HepG2 (cell line): Measurements from ENCODE around the gene SLC17A3. TPM values are rescaled to one million over a fixed set of nuclear protein-coding genes. Genes with fewer than 3 reads are reported as not detected.

Experiments used
- ASH2L ChIP-seq: fragments of 300-600, 200-600 bp; sonication (generic); IDR thresholded peaks from 2 replicates; pipeline ENCODE4 v1.7.0; 2017; ENCODE audit warnings: low read depth, mild to moderate bottlenecking, moderate library complexity, mixed read lengths, low read length; ENCODE audit not compliant: insufficient read length
- GMEB1 ChIP-seq: sonication (generic); formaldehyde crosslinking; IDR thresholded peaks from 2 replicates; pipeline ENCODE4 v1.5.1; 2020; ENCODE audit warnings: missing genetic modification reagents, mild to moderate bottlenecking, borderline replicate concordance
- HBP1 ChIP-seq: IDR thresholded peaks from 2 replicates; pipeline ENCODE4 v1.6.1; 2016; ENCODE audit warnings: low read depth, control low read depth
- HCFC1 ChIP-seq: fragments of 150-350 bp; IDR thresholded peaks from 2 replicates; pipeline ENCODE4 v1.6.1; 2014; ENCODE audit warnings: low read depth, low read length
- NFRKB ChIP-seq: fragments of 450-650 bp; IDR thresholded peaks from 2 replicates; pipeline ENCODE4 v1.6.1; 2017
- RBFOX2 ChIP-seq: fragments of 200-400 bp; formaldehyde crosslinking; IDR thresholded peaks from 2 replicates; pipeline ENCODE4 v1.6.1; 2017; ENCODE audit warnings: low read depth, mild to moderate bottlenecking, low read length
- TGIF2 ChIP-seq: IDR thresholded peaks from 2 replicates; pipeline ENCODE4 v1.6.1; 2016; ENCODE audit warnings: control low read depth, missing compliant biosample characterization
- WIZ ChIP-seq: sonication (generic); formaldehyde crosslinking; IDR thresholded peaks from 2 replicates; pipeline ENCODE4 v1.5.1; 2020; ENCODE audit warnings: mild to moderate bottlenecking, missing genetic modification reagents
- polyA plus RNA-seq, 8 experiments: library from polyadenylated mRNA; depleted of rRNA in 3 of 8; stranded (reverse) in 7 of 8; unstranded in 1 of 8; fragments of >200 nt; fragmentation: Illumina TruSeq in 4 of 8; extraction: Trizol in 4 of 8; gene quantifications; 2 replicates each; pipeline versions ENCODE4 v1.2.1 to v1.2.3, GENCODE V29; 2011 to 2016; ENCODE audit warnings: low read depth in 4 of 8, missing spikeins in 1 of 8, mixed read lengths in 1 of 8; ENCODE audit not compliant: insufficient read depth in 1 of 8
- total RNA-seq, 5 experiments: library from RNA; depleted of rRNA; stranded (reverse); fragments of >200 nt; fragmentation: Illumina TruSeq; extraction: Trizol; gene quantifications; 2 replicates each; pipeline ENCODE4 v1.2.3, GENCODE V29; 2016; ENCODE audit warnings: low read depth in 1 of 5
- TF ChIP-seq, protein P1 (sequence below): sonication (generic); formaldehyde crosslinking; IDR thresholded peaks from 2 replicates; pipeline ENCODE4 v1.4.0; 2020; ENCODE audit warnings: missing genetic modification reagents
- TF ChIP-seq, protein P2 (sequence below): sonication (generic); formaldehyde crosslinking; IDR thresholded peaks from 2 replicates; pipeline ENCODE4 v1.4.0; 2020; ENCODE audit warnings: missing genetic modification reagents

The SLC17A3 gene
- total and polyA plus RNA-seq, 2 of the 13 experiments (the other 11 are each of a cell fraction or from before 2014, with no cell fraction given) = 0.09 to 0.11 TPM

DNA sequence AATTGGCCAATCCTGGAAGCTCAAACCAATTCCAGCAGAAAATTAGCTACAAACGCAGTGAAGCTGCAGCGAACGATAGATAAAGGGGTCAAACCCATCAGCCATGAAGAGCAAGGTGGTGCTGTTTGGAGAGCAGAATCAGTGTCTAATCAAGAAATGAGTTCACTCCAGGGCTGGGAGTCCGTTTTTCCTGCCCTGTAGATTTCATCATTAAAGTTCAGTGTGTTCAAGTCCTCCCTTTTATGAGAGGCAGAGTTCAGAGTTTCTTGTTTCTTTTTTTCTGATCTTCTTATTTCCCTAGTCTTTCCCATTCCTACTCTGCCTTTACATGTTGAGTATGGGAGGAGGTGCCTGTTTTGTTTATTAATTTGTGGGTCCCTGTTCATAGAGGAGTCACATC lies 72.6 kb downstream of the SLC17A3 start (continued):
- TF ChIP-seq HBP1 (no peak), RBFOX2 (no peak), GMEB1 (no peak), WIZ (CRISPR knock-in tag) (no peak), HCFC1 (no peak), ASH2L (no peak), NFRKB (no peak), TGIF2 (CRISPR knock-in tag) (no peak)
- TF ChIP-seq, protein P1, sequence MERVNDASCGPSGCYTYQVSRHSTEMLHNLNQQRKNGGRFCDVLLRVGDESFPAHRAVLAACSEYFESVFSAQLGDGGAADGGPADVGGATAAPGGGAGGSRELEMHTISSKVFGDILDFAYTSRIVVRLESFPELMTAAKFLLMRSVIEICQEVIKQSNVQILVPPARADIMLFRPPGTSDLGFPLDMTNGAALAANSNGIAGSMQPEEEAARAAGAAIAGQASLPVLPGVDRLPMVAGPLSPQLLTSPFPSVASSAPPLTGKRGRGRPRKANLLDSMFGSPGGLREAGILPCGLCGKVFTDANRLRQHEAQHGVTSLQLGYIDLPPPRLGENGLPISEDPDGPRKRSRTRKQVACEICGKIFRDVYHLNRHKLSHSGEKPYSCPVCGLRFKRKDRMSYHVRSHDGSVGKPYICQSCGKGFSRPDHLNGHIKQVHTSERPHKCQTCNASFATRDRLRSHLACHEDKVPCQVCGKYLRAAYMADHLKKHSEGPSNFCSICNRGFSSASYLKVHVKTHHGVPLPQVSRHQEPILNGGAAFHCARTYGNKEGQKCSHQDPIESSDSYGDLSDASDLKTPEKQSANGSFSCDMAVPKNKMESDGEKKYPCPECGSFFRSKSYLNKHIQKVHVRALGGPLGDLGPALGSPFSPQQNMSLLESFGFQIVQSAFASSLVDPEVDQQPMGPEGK (CRISPR knock-in tag) = no peak
- TF ChIP-seq, protein P2, sequence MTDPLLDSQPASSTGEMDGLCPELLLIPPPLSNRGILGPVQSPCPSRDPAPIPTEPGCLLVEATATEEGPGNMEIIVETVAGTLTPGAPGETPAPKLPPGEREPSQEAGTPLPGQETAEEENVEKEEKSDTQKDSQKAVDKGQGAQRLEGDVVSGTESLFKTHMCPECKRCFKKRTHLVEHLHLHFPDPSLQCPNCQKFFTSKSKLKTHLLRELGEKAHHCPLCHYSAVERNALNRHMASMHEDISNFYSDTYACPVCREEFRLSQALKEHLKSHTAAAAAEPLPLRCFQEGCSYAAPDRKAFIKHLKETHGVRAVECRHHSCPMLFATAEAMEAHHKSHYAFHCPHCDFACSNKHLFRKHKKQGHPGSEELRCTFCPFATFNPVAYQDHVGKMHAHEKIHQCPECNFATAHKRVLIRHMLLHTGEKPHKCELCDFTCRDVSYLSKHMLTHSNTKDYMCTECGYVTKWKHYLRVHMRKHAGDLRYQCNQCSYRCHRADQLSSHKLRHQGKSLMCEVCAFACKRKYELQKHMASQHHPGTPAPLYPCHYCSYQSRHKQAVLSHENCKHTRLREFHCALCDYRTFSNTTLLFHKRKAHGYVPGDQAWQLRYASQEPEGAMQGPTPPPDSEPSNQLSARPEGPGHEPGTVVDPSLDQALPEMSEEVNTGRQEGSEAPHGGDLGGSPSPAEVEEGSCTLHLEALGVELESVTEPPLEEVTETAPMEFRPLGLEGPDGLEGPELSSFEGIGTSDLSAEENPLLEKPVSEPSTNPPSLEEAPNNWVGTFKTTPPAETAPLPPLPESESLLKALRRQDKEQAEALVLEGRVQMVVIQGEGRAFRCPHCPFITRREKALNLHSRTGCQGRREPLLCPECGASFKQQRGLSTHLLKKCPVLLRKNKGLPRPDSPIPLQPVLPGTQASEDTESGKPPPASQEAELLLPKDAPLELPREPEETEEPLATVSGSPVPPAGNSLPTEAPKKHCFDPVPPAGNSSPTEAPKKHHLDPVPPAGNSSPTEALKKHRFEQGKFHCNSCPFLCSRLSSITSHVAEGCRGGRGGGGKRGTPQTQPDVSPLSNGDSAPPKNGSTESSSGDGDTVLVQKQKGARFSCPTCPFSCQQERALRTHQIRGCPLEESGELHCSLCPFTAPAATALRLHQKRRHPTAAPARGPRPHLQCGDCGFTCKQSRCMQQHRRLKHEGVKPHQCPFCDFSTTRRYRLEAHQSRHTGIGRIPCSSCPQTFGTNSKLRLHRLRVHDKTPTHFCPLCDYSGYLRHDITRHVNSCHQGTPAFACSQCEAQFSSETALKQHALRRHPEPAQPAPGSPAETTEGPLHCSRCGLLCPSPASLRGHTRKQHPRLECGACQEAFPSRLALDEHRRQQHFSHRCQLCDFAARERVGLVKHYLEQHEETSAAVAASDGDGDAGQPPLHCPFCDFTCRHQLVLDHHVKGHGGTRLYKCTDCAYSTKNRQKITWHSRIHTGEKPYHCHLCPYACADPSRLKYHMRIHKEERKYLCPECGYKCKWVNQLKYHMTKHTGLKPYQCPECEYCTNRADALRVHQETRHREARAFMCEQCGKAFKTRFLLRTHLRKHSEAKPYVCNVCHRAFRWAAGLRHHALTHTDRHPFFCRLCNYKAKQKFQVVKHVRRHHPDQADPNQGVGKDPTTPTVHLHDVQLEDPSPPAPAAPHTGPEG = no peak

Other genes starting within 250 kb of the SLC17A3 start
- 29.0 and 45.4 TPM in 2 replicates for gene SCGN, start 222.0 kb downstream of the SLC17A3 start, total RNA-seq (2016; rRNA removed; fragmentation: Illumina TruSeq; extraction: Trizol)
- 2.1 and 2.9 TPM in 2 replicates for gene SCGN, start 222.0 kb downstream of the SLC17A3 start, polyA plus RNA-seq (2011; rRNA removed)
- gene SLC17A4, start 119.5 kb downstream of the SLC17A3 start, total RNA-seq (2016; rRNA removed; fragmentation: Illumina TruSeq; extraction: Trizol) = 0.07 TPM in 2 replicates
- 0.04 TPM in 1 of 2 replicates, not detected in the other for gene SLC17A4, start 119.5 kb downstream of the SLC17A3 start, polyA plus RNA-seq (2011; rRNA removed)
- gene SLC17A1, start 42.2 kb downstream of the SLC17A3 start, total RNA-seq (2016; rRNA removed; fragmentation: Illumina TruSeq; extraction: Trizol) = 0.09 TPM in 1 of 2 replicates, not detected in the other
- 2.1 TPM in 2 replicates for gene SLC17A1, start 42.2 kb downstream of the SLC17A3 start, polyA plus RNA-seq (2011; rRNA removed)
- 7.0 and 11.2 TPM in 2 replicates for gene SLC17A2, start 56.4 kb upstream of the SLC17A3 start, total RNA-seq (2016; rRNA removed; fragmentation: Illumina TruSeq; extraction: Trizol)
- gene SLC17A2, start 56.4 kb upstream of the SLC17A3 start, polyA plus RNA-seq (2011; rRNA removed) = 32.4 and 46.4 TPM in 2 replicates
- gene TRIM38, start 88.6 kb upstream of the SLC17A3 start, total RNA-seq (2016; rRNA removed; fragmentation: Illumina TruSeq; extraction: Trizol) = 2.5 and 3.6 TPM in 2 replicates
- gene TRIM38, start 88.6 kb upstream of the SLC17A3 start, polyA plus RNA-seq (2011; rRNA removed) = 3.1 and 3.7 TPM in 2 replicates
- gene HFE, start 213.2 kb upstream of the SLC17A3 start, total RNA-seq (2016; rRNA removed; fragmentation: Illumina TruSeq; extraction: Trizol) = 1.9 and 3.7 TPM in 2 replicates
- gene HFE, start 213.2 kb upstream of the SLC17A3 start, polyA plus RNA-seq (2011; rRNA removed) = 5.7 and 6.3 TPM in 2 replicates